Right lobe of liver (tissue), 4 donors: ENCODE data around the gene NOTUM.

Experiments used
- POLR2A ChIP-seq: fragments of 450-650 bp; IDR thresholded peaks from one replicate; pipeline ENCODE4 v1.6.1; 2017; ENCODE audit warnings: antibody characterized with exemption, mild to moderate bottlenecking
- TF ChIP-seq, protein P1 (sequence below), 4 donors: fragments of 200-600 bp in 3 of 4; fragments of 450-650 bp in 1 of 4; IDR thresholded peaks; one replicate each; pipeline versions ENCODE4 v1.5.1 to v1.8.0; 2016 to 2022; ENCODE audit warnings: antibody characterized with exemption in 4 of 4, mild to moderate bottlenecking in 2 of 4
- donor health status: DM: no; HTN: no; CAD: no.
- donor health status: DM: no; HTN: no; CAD: no.
- donor health status: DM: no; HTN: yes; CAD: no.

DNA sequence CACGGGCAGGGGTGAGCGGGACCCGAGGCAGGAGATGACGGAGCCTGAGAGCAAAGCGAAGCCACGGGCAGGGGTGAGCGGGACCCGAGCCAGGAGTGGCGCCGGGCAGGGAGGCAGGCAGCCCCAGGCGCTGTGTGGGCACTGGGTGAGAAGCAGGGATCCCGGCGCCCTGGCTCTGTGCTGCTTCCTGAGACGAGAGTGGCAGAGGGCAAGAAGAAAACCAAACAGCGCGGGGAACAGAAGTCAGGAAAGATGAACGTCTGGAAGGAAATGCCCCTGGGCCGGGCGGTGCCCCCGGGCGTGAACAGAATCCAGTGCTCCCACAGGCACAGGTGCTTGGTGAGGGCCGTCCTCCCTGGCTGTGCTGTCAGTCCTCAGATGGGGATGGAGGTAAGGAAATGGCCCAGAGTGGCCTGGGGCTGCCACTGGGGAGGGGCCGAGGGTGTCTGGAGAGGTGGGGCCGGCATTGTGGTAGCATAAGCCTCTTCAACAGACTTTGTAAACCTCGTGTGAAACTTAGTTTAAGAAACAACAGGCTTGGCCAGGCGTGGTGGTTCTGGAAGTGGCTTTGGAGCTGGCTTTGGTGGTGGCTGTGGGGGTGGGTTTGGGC is 26.3 kb upstream of the NOTUM start:
- TF ChIP-seq POLR2A, result no peak
- TF ChIP-seq, protein P1, sequence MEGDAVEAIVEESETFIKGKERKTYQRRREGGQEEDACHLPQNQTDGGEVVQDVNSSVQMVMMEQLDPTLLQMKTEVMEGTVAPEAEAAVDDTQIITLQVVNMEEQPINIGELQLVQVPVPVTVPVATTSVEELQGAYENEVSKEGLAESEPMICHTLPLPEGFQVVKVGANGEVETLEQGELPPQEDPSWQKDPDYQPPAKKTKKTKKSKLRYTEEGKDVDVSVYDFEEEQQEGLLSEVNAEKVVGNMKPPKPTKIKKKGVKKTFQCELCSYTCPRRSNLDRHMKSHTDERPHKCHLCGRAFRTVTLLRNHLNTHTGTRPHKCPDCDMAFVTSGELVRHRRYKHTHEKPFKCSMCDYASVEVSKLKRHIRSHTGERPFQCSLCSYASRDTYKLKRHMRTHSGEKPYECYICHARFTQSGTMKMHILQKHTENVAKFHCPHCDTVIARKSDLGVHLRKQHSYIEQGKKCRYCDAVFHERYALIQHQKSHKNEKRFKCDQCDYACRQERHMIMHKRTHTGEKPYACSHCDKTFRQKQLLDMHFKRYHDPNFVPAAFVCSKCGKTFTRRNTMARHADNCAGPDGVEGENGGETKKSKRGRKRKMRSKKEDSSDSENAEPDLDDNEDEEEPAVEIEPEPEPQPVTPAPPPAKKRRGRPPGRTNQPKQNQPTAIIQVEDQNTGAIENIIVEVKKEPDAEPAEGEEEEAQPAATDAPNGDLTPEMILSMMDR (IDR thresholded peaks at IDR 0.05), result no peak
